GM20000 (cell line): ENCODE data around the gene JAML.

Experiments
- DNase-seq: peaks from one replicate; pipeline ENCODE4 v3.0.0; 2012; ENCODE audit warnings: low spot score
- CTCF ChIP-seq: IDR thresholded peaks from 2 replicates; pipeline ENCODE4 v1.5.1; 2012; ENCODE audit warnings: mild to moderate bottlenecking, control low read depth; ENCODE audit errors: extremely low read depth, missing control alignments

JAML gene

GRCh38 chr11:118263695-118264568, 39.1 kb upstream of the JAML start, which contains the start of gene MPZL2:
MPZL2 (minus strand) TSS chr11:118264297; CDS start chr11:118264153, 144 bp downstream.
- TF ChIP-seq CTCF: no peak
- DNase-seq: no peak

GRCh38 chr11:118263112-118263511, 38.3 kb upstream of the JAML start:
- no peak for TF ChIP-seq CTCF

GRCh38 chr11:118260353-118260752, 35.5 kb upstream of the JAML start:
- no peak for DNase-seq
- TF ChIP-seq CTCF: no peak

More at GRCh38 chr11:118263112-118263511, 38.3 kb upstream of the JAML start:
- DNase-seq: no peak

- no peak for DNase-seq
- TF ChIP-seq CTCF: no peak
Measured at GRCh38 chr11:118259138-118259537, 34.3 kb upstream of the JAML start.

GRCh38 chr11:118258410-118258809, 33.6 kb upstream of the JAML start:
- DNase-seq: no peak
- TF ChIP-seq CTCF: no peak

GRCh38 chr11:118252688-118253087, 27.9 kb upstream of the JAML start:
- DNase-seq: no peak
- no peak for TF ChIP-seq CTCF

GRCh38 chr11:118251858-118252652, 27.2 kb upstream of the JAML start, which contains the start of gene MPZL3:
MPZL3 (minus strand) TSS chr11:118252365; CDS start chr11:118252294, 71 bp downstream.
- peak; percentile 79 for DNase-seq
- no peak for TF ChIP-seq CTCF
